Adrenal gland (tissue), 12 donors: ENCODE data around the gene APLP2. TPM values are rescaled to one million over a fixed set of nuclear protein-coding genes. Genes with fewer than 3 reads are reported as not detected.
A peak's percentile ranks its signal among the peaks of the same experiment; 100 is the strongest.

ENCODE experiments used
- DNase-seq, 7 donors: peaks; one replicate each; pipeline ENCODE4 v3.0.0-alpha.2; 2019 to 2020
- H3K27ac ChIP-seq, 5 donors: fragments of 200-600 bp; sonication (generic) in 4 of 5; 1 replicate in 3 of 5; 2 replicates in 2 of 5; pipeline versions ENCODE4 v1.5.1 to v1.8.0; 2016 to 2020; ENCODE audit warnings: mild to moderate bottlenecking in 1 of 5
- H3K27me3 ChIP-seq: fragments of 200-600 bp; 2 replicates; pipeline ENCODE4 v1.8.0; 2021
- H3K36me3 ChIP-seq, 2 donors: fragments of 200-600 bp; replicated peaks in 1 of 2; 1 replicate in 1 of 2; 2 replicates in 1 of 2; pipeline versions ENCODE4 v1.5.1 to v1.8.0; 2018 to 2022
- H3K4me1 ChIP-seq, 2 donors: fragments of 200-600 bp; replicated peaks in 1 of 2; 1 replicate in 1 of 2; 2 replicates in 1 of 2; pipeline versions ENCODE4 v1.5.1 to v1.8.0; 2018 to 2021
- H3K4me3 ChIP-seq, 4 donors: fragments of 200-600 bp; sonication (generic) in 3 of 4; one replicate each; pipeline ENCODE4 v1.5.1; 2016 to 2018
- H3K9me3 ChIP-seq, 3 donors: fragments of 200-600 bp; sonication (generic) in 1 of 3; replicated peaks in 1 of 3; 1 replicate in 2 of 3; 2 replicates in 1 of 3; pipeline versions ENCODE4 v1.5.1 to v1.8.0; 2016 to 2021
- POLR2A ChIP-seq, 2 donors: fragments of 450-650 bp; IDR thresholded peaks; one replicate each; pipeline ENCODE4 v1.6.1; 2017; ENCODE audit warnings: antibody characterized with exemption in 2 of 2, mild to moderate bottlenecking in 2 of 2, moderate library complexity in 1 of 2
- WGBS, 4 donors: extraction: QIAGEN DNeasy Blood & Tissue Kit in 2 of 4; methylation state at CpG; one replicate each; pipeline versions ENCODE4 v1.1.5 to v1.1.7; 2013 to 2017; 5-methylcytosine and 5-hydroxymethylcytosine counted together
- intact Hi-C, 2 donors: fragments of 100-400 bp; cut with DNase I; formaldehyde crosslinking; loops; one replicate each; pipeline versions ENCODE4 v1.14.1 to v1.15.0; 2022 to 2023
- polyA plus RNA-seq, 3 donors: library from polyadenylated mRNA; stranded (reverse); fragments of 200-250 nt in 2 of 3; fragments of 350-450 nt in 1 of 3; fragmentation: Illumina TruSeq in 1 of 3; extraction: RNeasy Lipid Tissue Mini Kit (QIAGEN cat#74804) in 1 of 3; gene quantifications; one replicate each; pipeline ENCODE4 v1.2.3, GENCODE V29; 2013 to 2014
- total RNA-seq, 9 donors: library from RNA; depleted of rRNA in 4 of 9; stranded (reverse); fragments of >200 nt in 4 of 9; fragments of 120-200 nt in 1 of 9; fragmentation: NEBNext Ultra II Directional in 1 of 9; extraction: Animal tissue kit (Norgen Biotek cat#: 25700) in 1 of 9; gene quantifications; one replicate each; pipeline versions ENCODE4 v1.1.0 to v1.2.4, GENCODE V29; 2013 to 2023
- TF ChIP-seq, protein P1 (sequence below), 6 experiments: fragments of 450-650 bp in 4 of 6; fragments of 200-600 bp in 2 of 6; sonication (generic) in 1 of 6; IDR thresholded peaks; 1 replicate in 5 of 6; 2 replicates in 1 of 6; pipeline versions ENCODE4 v1.5.1 to v1.8.0; 2016 to 2021; ENCODE audit warnings: antibody characterized with exemption in 6 of 6, mild to moderate bottlenecking in 2 of 6, moderate library complexity in 1 of 6
- donor health status: healthy with polysubstance abuse.
- donor health status: Bipolar disorder and iron deficiency.
- donor health status: DM: yes; HTN: yes; CAD: no.
- donor health status: DM: no; HTN: no; CAD: no.
- donor health status: DM: no; HTN: no; CAD: no.
- donor health status: DM: yes; HTN: yes; CAD: no.

Gene APLP2
- total and polyA plus RNA-seq, 12 donors = 85.0 to 374 (median 273) TPM

GRCh38 chr11:130066338-130066737 lies 3.4 kb upstream of the APLP2 start:
- TF ChIP-seq, protein P1, sequence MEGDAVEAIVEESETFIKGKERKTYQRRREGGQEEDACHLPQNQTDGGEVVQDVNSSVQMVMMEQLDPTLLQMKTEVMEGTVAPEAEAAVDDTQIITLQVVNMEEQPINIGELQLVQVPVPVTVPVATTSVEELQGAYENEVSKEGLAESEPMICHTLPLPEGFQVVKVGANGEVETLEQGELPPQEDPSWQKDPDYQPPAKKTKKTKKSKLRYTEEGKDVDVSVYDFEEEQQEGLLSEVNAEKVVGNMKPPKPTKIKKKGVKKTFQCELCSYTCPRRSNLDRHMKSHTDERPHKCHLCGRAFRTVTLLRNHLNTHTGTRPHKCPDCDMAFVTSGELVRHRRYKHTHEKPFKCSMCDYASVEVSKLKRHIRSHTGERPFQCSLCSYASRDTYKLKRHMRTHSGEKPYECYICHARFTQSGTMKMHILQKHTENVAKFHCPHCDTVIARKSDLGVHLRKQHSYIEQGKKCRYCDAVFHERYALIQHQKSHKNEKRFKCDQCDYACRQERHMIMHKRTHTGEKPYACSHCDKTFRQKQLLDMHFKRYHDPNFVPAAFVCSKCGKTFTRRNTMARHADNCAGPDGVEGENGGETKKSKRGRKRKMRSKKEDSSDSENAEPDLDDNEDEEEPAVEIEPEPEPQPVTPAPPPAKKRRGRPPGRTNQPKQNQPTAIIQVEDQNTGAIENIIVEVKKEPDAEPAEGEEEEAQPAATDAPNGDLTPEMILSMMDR (IDR thresholded peaks at IDR 0.05) = no peak
- no peak for TF ChIP-seq POLR2A (IDR thresholded peaks at IDR 0.05)

DNA sequence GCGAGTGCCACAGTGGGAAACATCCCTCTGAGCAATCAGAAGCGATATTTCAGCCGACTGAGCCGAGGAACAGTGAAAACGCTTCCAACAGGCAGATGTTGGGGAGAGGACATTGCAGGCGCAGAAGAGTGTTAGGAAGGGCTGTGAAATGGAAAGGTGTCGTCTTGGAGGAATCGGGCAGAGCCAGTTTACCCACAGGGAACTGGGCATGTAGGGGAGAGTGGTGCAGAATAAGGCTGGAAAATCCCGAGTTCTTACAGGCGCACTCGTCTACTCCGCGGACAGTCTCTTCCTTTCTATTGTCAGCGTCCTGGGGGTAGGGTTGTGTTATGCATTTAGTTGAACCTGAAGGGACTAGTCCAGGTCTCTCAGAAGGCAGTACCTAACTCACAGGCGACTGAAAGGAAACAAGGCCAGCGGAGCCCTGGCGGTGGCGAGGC lies 1.1 kb upstream of the APLP2 start:
- intact Hi-C loops = no loop called here
- no peak for DNase-seq
- peak overlapping the region in 2 of 4 donors; percentile 62 to 98 for H3K4me3 ChIP-seq
- no peaks in the 10 kb centered on the region for H3K36me3 ChIP-seq
- no peaks in the 10 kb centered on the region for H3K27me3 ChIP-seq
- H3K4me1 ChIP-seq = peaks cover 7 to 16% of the 10 kb centered on the region in 2 donors
- TF ChIP-seq, protein P1 (IDR thresholded peaks at IDR 0.05) = peak in 1 of 6 experiments; percentile 16
- TF ChIP-seq POLR2A (IDR thresholded peaks at IDR 0.05) = no peak
- H3K9me3 ChIP-seq = no peaks in the 10 kb centered on the region
- peak overlapping the region; percentile 79 to 96 (median 95) for H3K27ac ChIP-seq
- WGBS, 4 donors = 33 to 41% (median 37%) methylated on average over 18 of the region's 18 CpGs

More at GRCh38 chr11:130066338-130066737, 3.4 kb upstream of the APLP2 start:
- peak in 2 of 7 donors; percentile 24 to 32 for DNase-seq
- Histone ChIP-seq H3K27me3 (peaks cover 4% of the 10 kb centered on the region), H3K27ac (no peak overlapping the region), H3K4me1 (peaks cover 7 to 10% of the 10 kb centered on the region in 2 donors), H3K36me3 (no peaks in the 10 kb centered on the region), H3K9me3 (no peaks in the 10 kb centered on the region), H3K4me3 (no peak overlapping the region)
- WGBS, 4 donors = 47 to 65% (median 52%) methylated on average over 5 of the region's 5 CpGs
- intact Hi-C loops = no loop called here

GRCh38 chr11:130068986-130069658 lies 572 bp upstream of the APLP2 start:
- Histone ChIP-seq H3K27me3 (no peaks in the 10 kb centered on the region), H3K4me1 (peaks cover 7 to 16% of the 10 kb centered on the region in 2 donors), H3K27ac (peak overlapping the region; percentile 79 to 96 (median 95)), H3K9me3 (no peaks in the 10 kb centered on the region), H3K4me3 (peak overlapping the region in 3 of 4 donors; percentile 45 to 98 (median 62)), H3K36me3 (no peaks in the 10 kb centered on the region)
- WGBS, 4 donors = 0 to 1% (median 0%) methylated on average over 7 to 53 of the region's 53 CpGs
- intact Hi-C loops = no loop called here
- DNase-seq = peak; percentile 80 to 91 (median 84)
- TF ChIP-seq, protein P1 (IDR thresholded peaks at IDR 0.05) = peak in 5 of 6 experiments; percentile 7 to 62 (median 21)
- peak; percentile 63 to 76 for TF ChIP-seq POLR2A (IDR thresholded peaks at IDR 0.05)

DNA sequence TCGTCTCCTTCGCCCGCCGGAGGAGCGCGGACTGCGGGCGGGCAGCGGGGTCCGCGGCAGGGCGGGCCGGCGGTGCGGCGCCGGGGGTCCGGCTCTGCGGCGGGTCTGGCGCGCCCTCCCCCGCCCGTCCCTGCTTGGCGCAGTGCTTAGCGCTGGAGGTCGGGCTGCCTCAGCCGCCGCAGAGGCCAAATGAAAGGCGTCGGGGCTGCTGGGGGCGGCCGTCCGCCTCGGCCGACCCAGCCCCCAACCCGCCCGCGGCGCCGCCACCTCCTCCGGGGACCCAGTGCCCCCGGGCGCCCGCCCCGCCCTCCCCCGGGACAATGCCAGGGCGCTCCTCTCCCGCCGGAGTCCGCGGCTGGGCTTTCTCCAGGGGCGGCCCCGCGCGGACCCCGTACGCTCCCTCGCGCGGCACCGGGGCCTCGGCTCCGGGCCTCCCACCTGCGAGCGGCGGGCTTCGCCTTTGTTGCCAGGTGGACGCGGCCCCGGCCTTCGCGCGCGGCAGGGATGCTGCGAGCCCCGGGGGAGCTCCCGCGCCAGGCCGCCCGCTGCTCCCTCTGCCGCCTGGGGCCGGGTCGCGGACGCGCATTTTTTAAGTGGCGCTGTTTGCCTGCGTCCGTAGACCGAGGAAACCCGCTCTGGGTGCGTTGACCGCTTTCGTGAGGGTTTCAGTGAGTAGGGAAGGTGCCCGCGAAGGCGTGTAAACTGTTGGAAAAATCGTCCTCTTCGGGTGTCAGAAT lies 583 bp downstream of the APLP2 start:
- peak; percentile 52 to 71 (median 59) for DNase-seq
- TF ChIP-seq, protein P1 (IDR thresholded peaks at IDR 0.05) = peak in 1 of 6 experiments; percentile 21
- peak in 1 of 2 donors; percentile 40 for TF ChIP-seq POLR2A (IDR thresholded peaks at IDR 0.05)
- Histone ChIP-seq H3K27ac (peak overlapping the region in 4 of 5 donors; percentile 58 to 96 (median 96)), H3K27me3 (no peaks in the 10 kb centered on the region), H3K36me3 (no peaks in the 10 kb centered on the region), H3K9me3 (no peaks in the 10 kb centered on the region), H3K4me1 (peaks cover 7 to 16% of the 10 kb centered on the region in 2 donors), H3K4me3 (peak overlapping the region; percentile 64 to 98 (median 70))
- intact Hi-C loops = loop anchor here (10.0 kb wide), 1 partner anchor 55 kb away; no protein-coding TSS in a partner anchor
- 0 to 1% (median 0%) methylated on average over 18 to 100 of the region's 100 CpGs for WGBS, 4 donors
